Vagina (tissue), 2 donors: ENCODE measurements around the gene KRT9. TPM values are rescaled to one million over a fixed set of nuclear protein-coding genes. Genes with fewer than 3 reads are reported as not detected.
"Not testable (repeated sequence)": the region's sequence is repeated elsewhere in the genome, so short reads cannot be mapped to it uniquely, and the experiment has no call there.

ENCODE experiments used
- DNase-seq, 2 donors: peaks; one replicate each; pipeline ENCODE4 v3.0.0-alpha.2; 2017; ENCODE audit errors: extremely low spot score in 2 of 2
- H3K27ac ChIP-seq: fragments of 200-600 bp; sonication (generic); one replicate; pipeline ENCODE4 v1.5.1; 2019
- H3K27me3 ChIP-seq: fragments of 200-600 bp; sonication (generic); one replicate; pipeline ENCODE4 v1.5.1; 2019
- H3K36me3 ChIP-seq, 2 donors: fragments of 200-600 bp; sonication (generic); one replicate each; pipeline ENCODE4 v1.5.1; 2017 to 2019
- H3K4me1 ChIP-seq: fragments of 200-600 bp; sonication (generic); one replicate; pipeline ENCODE4 v1.5.1; 2019
- H3K4me3 ChIP-seq, 2 donors: fragments of 200-600 bp; sonication (generic); 1 replicate in 1 of 2; 2 replicates in 1 of 2; pipeline ENCODE4 v1.5.1; 2016 to 2019
- H3K9me3 ChIP-seq: fragments of 200-600 bp; sonication (generic); one replicate; pipeline ENCODE4 v1.5.1; 2019
- POLR2A ChIP-seq, 2 donors: fragments of 450-650 bp; IDR thresholded peaks; one replicate each; pipeline ENCODE4 v1.6.1; 2017; ENCODE audit warnings: antibody characterized with exemption in 2 of 2, mild to moderate bottlenecking in 2 of 2, moderate library complexity in 2 of 2
- POLR2AphosphoS5 ChIP-seq, 2 donors: sonication (generic); formaldehyde crosslinking; IDR thresholded peaks; one replicate each; pipeline ENCODE4 v1.9.0; 2017; ENCODE audit warnings: antibody characterized with exemption in 2 of 2, mild to moderate bottlenecking in 2 of 2, low read depth in 1 of 2; ENCODE audit not compliant: insufficient read depth in 1 of 2
- intact Hi-C: fragments of 100-400 bp; cut with DNase I; formaldehyde crosslinking; loops from one replicate; pipeline ENCODE4 v1.15.1; 2023
- total RNA-seq: library from RNA; depleted of rRNA; stranded (reverse); fragments of >200 nt; gene quantifications from one replicate; pipeline ENCODE4 v1.2.3, GENCODE V29; 2016
- TF ChIP-seq, protein P1 (sequence below), 3 experiments: fragments of 450-650 bp in 2 of 3; fragments of 200-600 bp in 1 of 3; sonication (generic) in 1 of 3; IDR thresholded peaks; one replicate each; pipeline ENCODE4 v1.5.1; 2017 to 2019; ENCODE audit warnings: antibody characterized with exemption in 3 of 3, mild to moderate bottlenecking in 2 of 3, moderate library complexity in 2 of 3

Gene KRT9
- total RNA-seq, 1 donor from 2014 or later: not detected

GRCh38 chr17:41618341-41619035 lies 46.6 kb upstream of the KRT9 start:
- H3K4me3 ChIP-seq: no peak overlapping the region
- H3K27ac ChIP-seq: no peak overlapping the region
- TF ChIP-seq, protein P1, sequence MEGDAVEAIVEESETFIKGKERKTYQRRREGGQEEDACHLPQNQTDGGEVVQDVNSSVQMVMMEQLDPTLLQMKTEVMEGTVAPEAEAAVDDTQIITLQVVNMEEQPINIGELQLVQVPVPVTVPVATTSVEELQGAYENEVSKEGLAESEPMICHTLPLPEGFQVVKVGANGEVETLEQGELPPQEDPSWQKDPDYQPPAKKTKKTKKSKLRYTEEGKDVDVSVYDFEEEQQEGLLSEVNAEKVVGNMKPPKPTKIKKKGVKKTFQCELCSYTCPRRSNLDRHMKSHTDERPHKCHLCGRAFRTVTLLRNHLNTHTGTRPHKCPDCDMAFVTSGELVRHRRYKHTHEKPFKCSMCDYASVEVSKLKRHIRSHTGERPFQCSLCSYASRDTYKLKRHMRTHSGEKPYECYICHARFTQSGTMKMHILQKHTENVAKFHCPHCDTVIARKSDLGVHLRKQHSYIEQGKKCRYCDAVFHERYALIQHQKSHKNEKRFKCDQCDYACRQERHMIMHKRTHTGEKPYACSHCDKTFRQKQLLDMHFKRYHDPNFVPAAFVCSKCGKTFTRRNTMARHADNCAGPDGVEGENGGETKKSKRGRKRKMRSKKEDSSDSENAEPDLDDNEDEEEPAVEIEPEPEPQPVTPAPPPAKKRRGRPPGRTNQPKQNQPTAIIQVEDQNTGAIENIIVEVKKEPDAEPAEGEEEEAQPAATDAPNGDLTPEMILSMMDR (IDR thresholded peaks at IDR 0.05): no peak
- TF ChIP-seq POLR2A (IDR thresholded peaks at IDR 0.05): no peak
- TF ChIP-seq POLR2AphosphoS5 (IDR thresholded peaks at IDR 0.05; ENCODE audit: insufficient read depth in 1 of 2, low read depth in 1 of 2): no peak
- no peaks in the 10 kb centered on the region for H3K36me3 ChIP-seq
- DNase-seq: no peak
- no peaks in the 10 kb centered on the region for H3K9me3 ChIP-seq
- intact Hi-C loops: no loop called here
- no peaks in the 10 kb centered on the region for H3K27me3 ChIP-seq
- H3K4me1 ChIP-seq: peaks cover 24% of the 10 kb centered on the region

- Histone ChIP-seq H3K27ac (no peak overlapping the region), H3K36me3 (no peaks in the 10 kb centered on the region), H3K9me3 (no peaks in the 10 kb centered on the region), H3K4me3 (no peak overlapping the region), H3K27me3 (no peaks in the 10 kb centered on the region), H3K4me1 (peaks cover 21% of the 10 kb centered on the region)
- TF ChIP-seq POLR2A (IDR thresholded peaks at IDR 0.05): no peak
- no peak for TF ChIP-seq POLR2AphosphoS5 (IDR thresholded peaks at IDR 0.05; ENCODE audit: insufficient read depth in 1 of 2, low read depth in 1 of 2)
- DNase-seq: no peak
- intact Hi-C loops: no loop called here
Measured at GRCh38 chr17:41617698-41618097, 45.8 kb upstream of the KRT9 start.

DNA sequence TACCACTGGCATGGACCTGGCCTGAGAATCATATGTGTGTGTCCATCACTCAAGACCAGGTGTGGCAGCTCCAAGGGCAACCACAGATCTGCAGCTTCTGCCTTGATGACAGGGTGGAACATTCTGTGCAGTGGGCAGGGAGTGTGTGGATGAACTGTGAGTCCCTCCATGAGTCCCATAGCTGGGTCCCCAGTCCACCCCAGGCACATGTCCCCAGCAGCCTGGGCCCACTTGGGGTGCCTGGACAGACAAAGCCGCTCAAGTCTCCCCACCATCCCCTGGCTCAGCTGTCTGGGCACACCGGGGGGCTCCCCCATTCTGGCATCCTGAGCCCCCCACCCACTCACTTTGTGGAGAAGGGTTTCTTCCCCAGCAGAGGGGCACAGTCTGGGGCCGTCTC lies 45.3 kb upstream of the KRT9 start:
- no peaks in the 10 kb centered on the region for H3K27me3 ChIP-seq
- intact Hi-C loops: no loop called here

DNA sequence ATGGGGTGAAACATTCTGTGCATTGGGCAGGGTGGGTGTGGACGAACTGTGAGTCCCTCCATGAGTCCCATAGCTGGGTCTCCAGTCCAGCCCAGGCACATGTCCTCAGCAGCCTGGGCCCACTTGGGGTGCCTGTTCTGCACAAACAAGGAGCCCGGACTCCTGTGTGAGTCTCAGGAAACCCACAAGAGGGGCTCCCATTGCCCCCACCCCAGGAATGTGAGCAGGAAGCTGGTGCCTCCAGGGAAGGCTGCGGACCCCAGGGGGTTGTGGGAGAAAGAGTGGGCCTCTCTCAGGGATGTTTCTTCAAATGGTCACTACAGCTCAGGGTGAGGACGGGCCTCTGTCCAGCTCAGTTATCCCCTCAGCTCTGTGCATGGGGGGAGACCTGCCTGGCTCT lies 44.6 kb upstream of the KRT9 start:
- DNase-seq, H3K36me3 ChIP-seq, H3K9me3 ChIP-seq, H3K27ac ChIP-seq, H3K27me3 ChIP-seq, intact Hi-C loops, H3K4me3 ChIP-seq: not testable (repeated sequence)
- H3K4me1 ChIP-seq: peaks cover 28% of the 10 kb centered on the region

More for the DNA sequence above, 45.3 kb upstream of the KRT9 start:
- TF ChIP-seq POLR2A (IDR thresholded peaks at IDR 0.05): no peak
- TF ChIP-seq, protein P1 (IDR thresholded peaks at IDR 0.05): no peak
- no peak for TF ChIP-seq POLR2AphosphoS5 (IDR thresholded peaks at IDR 0.05; ENCODE audit: insufficient read depth in 1 of 2, low read depth in 1 of 2)
- Histone ChIP-seq H3K36me3 (no peaks in the 10 kb centered on the region), H3K9me3 (no peaks in the 10 kb centered on the region), H3K27ac (no peak overlapping the region), H3K4me1 (peaks cover 23% of the 10 kb centered on the region), H3K4me3 (no peak overlapping the region)
- no peak for DNase-seq

GRCh38 chr17:41615454-41615853 lies 43.6 kb upstream of the KRT9 start:
- Histone ChIP-seq H3K4me3 (no peak overlapping the region), H3K27me3 (no peaks in the 10 kb centered on the region), H3K9me3 (no peaks in the 10 kb centered on the region), H3K4me1 (peaks cover 24% of the 10 kb centered on the region), H3K27ac (no peak overlapping the region), H3K36me3 (no peaks in the 10 kb centered on the region)
- intact Hi-C loops: no loop called here
- TF ChIP-seq POLR2A (IDR thresholded peaks at IDR 0.05) (no peak), POLR2AphosphoS5 (IDR thresholded peaks at IDR 0.05; ENCODE audit: insufficient read depth in 1 of 2, low read depth in 1 of 2) (peak in 1 of 2 donors; percentile 14)
- TF ChIP-seq, protein P1 (IDR thresholded peaks at IDR 0.05): no peak
- no peak for DNase-seq

GRCh38 chr17:41614767-41615166 lies 42.9 kb upstream of the KRT9 start:
- H3K27me3 ChIP-seq, DNase-seq, H3K4me3 ChIP-seq, intact Hi-C loops, H3K27ac ChIP-seq, H3K9me3 ChIP-seq, H3K36me3 ChIP-seq: not testable (repeated sequence)
- H3K4me1 ChIP-seq: peaks cover 22% of the 10 kb centered on the region
